Measurements from ENCODE around the gene OARD1.

The OARD1 gene

GRCh38 chr6:41036601-41037000 is 35.6 kb downstream of the OARD1 start:
- Histone ChIP-seq H3K4me3 (replicated peaks; ENCODE audit: low read depth, low read length) (no peak overlapping the region), H3K27me3 (replicated peaks; ENCODE audit: control insufficient read depth, insufficient read depth, low read length) (no peaks in the 10 kb centered on the region), H3K36me3 (ENCODE audit: control insufficient read depth, insufficient read depth, low read length) (no peaks in the 10 kb centered on the region)
- TF ChIP-seq CTCF (IDR thresholded peaks at IDR 0.05; ENCODE audit: insufficient read depth, low read length, poor library complexity, severe bottlenecking): no peak
- DNase-seq (ENCODE audit: extremely low read depth, insufficient read length): no peak

- H3K27me3 ChIP-seq (replicated peaks; ENCODE audit: control insufficient read depth, insufficient read depth, low read length): no peaks in the 10 kb centered on the region
- DNase-seq (ENCODE audit: extremely low read depth, insufficient read length): no peak
- no peak for TF ChIP-seq CTCF (IDR thresholded peaks at IDR 0.05; ENCODE audit: insufficient read depth, low read length, poor library complexity, severe bottlenecking)
- H3K36me3 ChIP-seq (ENCODE audit: control insufficient read depth, insufficient read depth, low read length): no peaks in the 10 kb centered on the region
- no peak overlapping the region for H3K4me3 ChIP-seq (replicated peaks; ENCODE audit: low read depth, low read length)
Observed at GRCh38 chr6:41036186-41036585, 36.0 kb downstream of the OARD1 start.

- no peak overlapping the region for H3K4me3 ChIP-seq (replicated peaks; ENCODE audit: low read depth, low read length)
- DNase-seq (ENCODE audit: extremely low read depth, insufficient read length): no peak
- no peak for TF ChIP-seq CTCF (IDR thresholded peaks at IDR 0.05; ENCODE audit: insufficient read depth, low read length, poor library complexity, severe bottlenecking)
- no peaks in the 10 kb centered on the region for H3K27me3 ChIP-seq (replicated peaks; ENCODE audit: control insufficient read depth, insufficient read depth, low read length)
- H3K36me3 ChIP-seq (ENCODE audit: control insufficient read depth, insufficient read depth, low read length): no peaks in the 10 kb centered on the region
Observed at GRCh38 chr6:41033776-41034175, 38.4 kb downstream of the OARD1 start.

- Histone ChIP-seq H3K27me3 (replicated peaks; ENCODE audit: control insufficient read depth, insufficient read depth, low read length) (no peaks in the 10 kb centered on the region), H3K36me3 (ENCODE audit: control insufficient read depth, insufficient read depth, low read length) (no peaks in the 10 kb centered on the region), H3K4me3 (replicated peaks; ENCODE audit: low read depth, low read length) (no peak overlapping the region)
- no peak for DNase-seq (ENCODE audit: extremely low read depth, insufficient read length)
- no peak for TF ChIP-seq CTCF (IDR thresholded peaks at IDR 0.05; ENCODE audit: insufficient read depth, low read length, poor library complexity, severe bottlenecking)
Observed at GRCh38 chr6:41032830-41033229, 39.3 kb downstream of the OARD1 start.

- no peak for DNase-seq (ENCODE audit: extremely low read depth, insufficient read length)
- H3K4me3 ChIP-seq (replicated peaks; ENCODE audit: low read depth, low read length): peak overlapping the region; percentile 60
- H3K36me3 ChIP-seq (ENCODE audit: control insufficient read depth, insufficient read depth, low read length): no peaks in the 10 kb centered on the region
- TF ChIP-seq CTCF (IDR thresholded peaks at IDR 0.05; ENCODE audit: insufficient read depth, low read length, poor library complexity, severe bottlenecking): no peak
- H3K27me3 ChIP-seq (replicated peaks; ENCODE audit: control insufficient read depth, insufficient read depth, low read length): no peaks in the 10 kb centered on the region
Observed at GRCh38 chr6:41028561-41029412, 43.4 kb downstream of the OARD1 start.
